ENCODE data around the gene XPNPEP1.

The XPNPEP1 gene

DNA sequence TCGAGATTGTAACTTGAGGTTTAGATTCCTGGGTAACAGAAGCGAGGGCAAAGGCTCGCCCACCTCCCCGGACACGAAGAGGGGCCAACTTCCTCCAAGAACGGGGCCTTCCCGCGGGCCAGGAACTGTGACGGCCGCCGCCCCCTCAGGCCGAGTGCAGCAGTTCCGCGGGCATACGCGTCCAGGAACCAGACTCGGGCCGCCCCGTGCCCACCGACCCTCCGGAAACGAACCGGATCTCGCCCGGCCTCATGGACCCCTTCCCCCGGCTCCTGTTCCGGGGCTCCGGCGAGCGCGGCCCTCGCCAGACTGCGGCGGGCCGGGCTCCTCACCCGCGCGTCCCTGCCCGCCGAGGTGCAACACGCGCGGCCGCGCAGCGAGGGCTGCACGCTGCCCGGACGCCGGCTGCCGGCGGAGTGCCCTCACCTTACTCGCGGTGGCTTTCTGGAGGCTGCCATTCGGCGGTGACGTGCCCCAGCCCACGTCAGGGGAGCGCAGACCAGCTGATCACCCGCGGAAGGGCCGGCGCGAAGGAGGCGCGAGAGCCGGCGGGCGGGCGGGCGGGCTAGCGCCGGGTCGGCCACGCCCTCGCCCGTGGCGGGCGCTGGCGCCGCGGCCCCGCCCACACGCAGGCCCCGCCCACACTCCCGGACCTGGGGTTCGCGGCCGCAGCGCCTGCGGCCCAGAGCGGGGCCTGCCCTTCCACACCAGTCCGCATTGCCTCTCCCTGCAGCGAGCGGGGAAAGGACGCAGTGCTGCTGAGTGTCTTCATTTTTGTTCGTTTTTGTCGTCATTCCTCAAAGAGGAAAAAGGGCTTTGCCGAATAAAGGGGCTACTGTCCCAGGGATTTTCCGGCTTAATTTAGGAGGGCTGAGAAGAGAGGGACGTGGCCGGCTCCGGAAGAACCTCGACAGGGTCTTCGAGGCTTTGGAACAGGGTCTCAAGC, at the start of gene XPNPEP1:
Gene XPNPEP1, minus strand, starts transcription at position 536 of the 946 bp plus-strand sequence. Its CDS starts 78 bp downstream, at position 458.
- peak within 1 kb of the TSS; percentile 98 for H3K4me2 ChIP-seq
- peaks cover 37% of the 10 kb centered on the region for H3K4me1 ChIP-seq (ENCODE audit: low read depth, poor library complexity, severe bottlenecking)
- H2AFZ ChIP-seq (ENCODE audit: low read depth), result peak within 1 kb of the TSS; percentile 99
- no peaks in the 10 kb centered on the region for H3K36me3 ChIP-seq (ENCODE audit: insufficient read depth)
- peak within 1 kb of the TSS; percentile 71 for H3K27ac ChIP-seq
- H3K79me2 ChIP-seq (ENCODE audit: insufficient read depth, low read depth), result peaks cover 44% of the 10 kb centered on the region; the same call in 1 of the 2 replicates
- no peaks in the 10 kb centered on the region for H3K27me3 ChIP-seq (ENCODE audit: insufficient read depth, low read depth)
- peak within 1 kb of the TSS; percentile 93 for H3K9ac ChIP-seq
- no peaks in the 10 kb centered on the region for H4K20me1 ChIP-seq (ENCODE audit: insufficient read depth)
- TF ChIP-seq, protein P1, sequence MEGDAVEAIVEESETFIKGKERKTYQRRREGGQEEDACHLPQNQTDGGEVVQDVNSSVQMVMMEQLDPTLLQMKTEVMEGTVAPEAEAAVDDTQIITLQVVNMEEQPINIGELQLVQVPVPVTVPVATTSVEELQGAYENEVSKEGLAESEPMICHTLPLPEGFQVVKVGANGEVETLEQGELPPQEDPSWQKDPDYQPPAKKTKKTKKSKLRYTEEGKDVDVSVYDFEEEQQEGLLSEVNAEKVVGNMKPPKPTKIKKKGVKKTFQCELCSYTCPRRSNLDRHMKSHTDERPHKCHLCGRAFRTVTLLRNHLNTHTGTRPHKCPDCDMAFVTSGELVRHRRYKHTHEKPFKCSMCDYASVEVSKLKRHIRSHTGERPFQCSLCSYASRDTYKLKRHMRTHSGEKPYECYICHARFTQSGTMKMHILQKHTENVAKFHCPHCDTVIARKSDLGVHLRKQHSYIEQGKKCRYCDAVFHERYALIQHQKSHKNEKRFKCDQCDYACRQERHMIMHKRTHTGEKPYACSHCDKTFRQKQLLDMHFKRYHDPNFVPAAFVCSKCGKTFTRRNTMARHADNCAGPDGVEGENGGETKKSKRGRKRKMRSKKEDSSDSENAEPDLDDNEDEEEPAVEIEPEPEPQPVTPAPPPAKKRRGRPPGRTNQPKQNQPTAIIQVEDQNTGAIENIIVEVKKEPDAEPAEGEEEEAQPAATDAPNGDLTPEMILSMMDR (conservative IDR thresholded peaks at IDR 0.05; ENCODE audit: low read depth, low read length), result no peak
- H3K4me3 ChIP-seq (IDR thresholded peaks at IDR 0.05; ENCODE audit: insufficient read depth, low read depth, low read length), result no peak within 1 kb of the TSS

DNA sequence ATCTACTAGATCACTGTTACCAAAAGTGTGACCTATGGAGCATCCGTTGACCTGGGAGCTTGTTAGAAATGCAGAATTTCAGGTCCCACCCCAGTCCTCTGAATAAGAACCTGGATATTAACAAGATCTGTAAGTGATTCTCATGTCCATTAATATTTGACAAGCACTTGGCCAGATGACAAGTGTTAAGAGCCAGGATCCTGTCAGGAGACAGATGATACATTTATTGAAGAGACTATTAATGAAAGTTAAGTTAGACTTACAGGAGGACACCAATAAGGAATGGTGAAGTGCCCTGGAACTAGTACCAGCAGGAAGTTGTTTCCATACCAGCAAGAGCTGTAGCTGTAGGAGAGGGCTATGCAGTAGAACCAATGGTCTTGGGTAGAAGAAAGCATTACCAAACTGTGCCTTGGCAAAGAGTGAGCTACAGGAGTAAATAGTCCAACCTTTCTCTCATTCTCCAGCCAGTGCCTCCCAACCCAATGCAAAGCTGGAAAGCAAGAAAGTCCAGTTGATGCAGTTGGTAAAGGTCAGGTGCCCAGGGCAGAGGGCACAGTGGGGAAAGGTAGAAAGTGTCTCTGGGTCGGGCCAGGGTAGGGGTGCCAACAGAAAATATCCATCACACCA, 49.2 kb upstream of the XPNPEP1 start:
- no peaks in the 10 kb centered on the region for H3K36me3 ChIP-seq (ENCODE audit: insufficient read depth)
- H3K4me2 ChIP-seq, result no peak overlapping the region
- no peaks in the 10 kb centered on the region for H4K20me1 ChIP-seq (ENCODE audit: insufficient read depth)
- no peaks in the 10 kb centered on the region for H3K27me3 ChIP-seq (ENCODE audit: insufficient read depth, low read depth)
- H3K4me1 ChIP-seq (ENCODE audit: low read depth, poor library complexity, severe bottlenecking), result no peaks in the 10 kb centered on the region
- H3K79me2 ChIP-seq (ENCODE audit: insufficient read depth, low read depth), result no peaks in the 10 kb centered on the region
- H2AFZ ChIP-seq (ENCODE audit: low read depth), result no peak overlapping the region
- no peak overlapping the region for H3K9ac ChIP-seq
- H3K27ac ChIP-seq, result no peak overlapping the region
- TF ChIP-seq, protein P1 (conservative IDR thresholded peaks at IDR 0.05; ENCODE audit: low read depth, low read length), result no peak
- H3K4me3 ChIP-seq (IDR thresholded peaks at IDR 0.05; ENCODE audit: insufficient read depth, low read depth, low read length), result no peak overlapping the region

DNA sequence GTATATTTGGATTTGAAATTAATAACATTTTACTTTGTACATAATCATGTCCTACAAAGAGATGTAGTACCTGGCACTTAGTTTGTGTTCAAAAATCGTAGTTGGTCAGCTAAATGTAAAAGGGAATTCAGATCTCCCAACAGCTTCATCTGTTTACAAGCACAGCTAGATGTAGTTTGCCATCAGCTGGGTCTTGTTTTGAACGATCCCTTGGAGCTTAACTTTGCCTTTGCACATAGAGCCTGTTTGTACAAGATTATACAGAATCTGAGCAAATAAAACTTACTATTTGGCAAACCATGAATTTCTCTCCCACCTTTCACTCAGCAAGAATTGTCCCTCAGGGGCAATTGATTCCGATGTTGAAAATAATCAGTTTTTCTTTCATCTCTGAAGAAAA, 48.3 kb upstream of the XPNPEP1 start:
- H3K4me2 ChIP-seq, result no peak overlapping the region
- H2AFZ ChIP-seq (ENCODE audit: low read depth), result no peak overlapping the region
- H3K79me2 ChIP-seq (ENCODE audit: insufficient read depth, low read depth), result no peaks in the 10 kb centered on the region
- H3K4me3 ChIP-seq (IDR thresholded peaks at IDR 0.05; ENCODE audit: insufficient read depth, low read depth, low read length), result no peak overlapping the region
- H3K27me3 ChIP-seq (ENCODE audit: insufficient read depth, low read depth), result no peaks in the 10 kb centered on the region
- H3K27ac ChIP-seq, result no peak overlapping the region
- H3K9ac ChIP-seq, result no peak overlapping the region
- H3K4me1 ChIP-seq (ENCODE audit: low read depth, poor library complexity, severe bottlenecking), result no peaks in the 10 kb centered on the region
- no peaks in the 10 kb centered on the region for H4K20me1 ChIP-seq (ENCODE audit: insufficient read depth)
- TF ChIP-seq, protein P1 (conservative IDR thresholded peaks at IDR 0.05; ENCODE audit: low read depth, low read length), result no peak
- no peaks in the 10 kb centered on the region for H3K36me3 ChIP-seq (ENCODE audit: insufficient read depth)

DNA sequence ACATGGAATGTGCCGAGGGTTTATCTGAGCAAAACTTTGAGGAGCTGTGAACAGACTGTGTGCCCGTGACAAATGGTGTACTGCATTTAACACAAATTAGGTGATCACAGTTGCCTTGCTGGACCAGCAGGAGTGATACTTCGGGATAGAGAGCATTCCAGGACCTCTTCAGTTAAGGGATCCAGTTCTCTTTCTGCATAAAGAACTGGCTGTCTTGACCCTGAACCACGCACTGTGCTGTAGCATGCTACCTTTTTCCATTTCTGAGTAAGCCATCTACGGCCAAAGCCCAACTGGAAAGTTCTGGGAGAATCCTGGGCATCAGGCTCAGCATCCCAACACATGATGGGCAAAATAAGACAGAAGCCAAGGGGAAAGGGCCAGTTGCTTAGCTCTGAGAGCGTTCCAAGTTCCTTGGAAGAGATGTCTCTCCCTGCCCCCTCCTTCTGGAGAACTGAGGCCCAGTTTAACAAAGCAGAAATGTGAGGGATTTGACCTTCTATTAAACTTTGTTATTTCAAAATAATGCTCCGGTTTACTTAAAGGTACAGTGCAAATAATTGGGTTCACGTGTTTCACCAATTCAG, 46.5 kb upstream of the XPNPEP1 start:
- TF ChIP-seq, protein P1 (conservative IDR thresholded peaks at IDR 0.05; ENCODE audit: low read depth, low read length), result no peak
- Histone ChIP-seq H3K4me2 (no peak overlapping the region), H3K27ac (no peak overlapping the region), H4K20me1 (ENCODE audit: insufficient read depth) (no peaks in the 10 kb centered on the region), H3K4me3 (IDR thresholded peaks at IDR 0.05; ENCODE audit: insufficient read depth, low read depth, low read length) (no peak overlapping the region), H3K36me3 (ENCODE audit: insufficient read depth) (no peaks in the 10 kb centered on the region), H3K79me2 (ENCODE audit: insufficient read depth, low read depth) (no peaks in the 10 kb centered on the region), H2AFZ (ENCODE audit: low read depth) (no peak overlapping the region), H3K9ac (no peak overlapping the region), H3K4me1 (ENCODE audit: low read depth, poor library complexity, severe bottlenecking) (no peaks in the 10 kb centered on the region), H3K27me3 (ENCODE audit: insufficient read depth, low read depth) (no peaks in the 10 kb centered on the region)

Measured in KMS-11 (cell line).